ENCODE measurements around the gene NREP.

DNA sequence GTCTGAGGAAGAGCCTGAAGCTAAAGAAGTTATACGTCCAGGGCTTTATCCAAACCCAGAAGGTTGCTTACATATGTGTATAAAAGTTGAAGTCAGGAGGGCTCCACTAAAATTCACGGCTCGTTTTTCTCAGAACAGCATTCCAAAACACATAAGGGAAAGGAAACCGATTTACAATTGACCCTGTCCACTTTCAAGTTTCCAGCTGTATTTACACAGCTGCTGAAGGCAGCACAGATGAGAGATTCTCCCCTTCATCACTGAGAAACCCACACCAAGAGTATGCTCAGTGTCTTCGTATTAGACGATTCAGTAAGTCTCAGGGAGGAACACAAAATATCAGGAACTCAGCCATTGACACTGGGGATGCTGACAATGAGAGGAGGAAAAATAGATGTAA, 5.9 kb upstream of the NREP start:
- TF ChIP-seq, protein P1, sequence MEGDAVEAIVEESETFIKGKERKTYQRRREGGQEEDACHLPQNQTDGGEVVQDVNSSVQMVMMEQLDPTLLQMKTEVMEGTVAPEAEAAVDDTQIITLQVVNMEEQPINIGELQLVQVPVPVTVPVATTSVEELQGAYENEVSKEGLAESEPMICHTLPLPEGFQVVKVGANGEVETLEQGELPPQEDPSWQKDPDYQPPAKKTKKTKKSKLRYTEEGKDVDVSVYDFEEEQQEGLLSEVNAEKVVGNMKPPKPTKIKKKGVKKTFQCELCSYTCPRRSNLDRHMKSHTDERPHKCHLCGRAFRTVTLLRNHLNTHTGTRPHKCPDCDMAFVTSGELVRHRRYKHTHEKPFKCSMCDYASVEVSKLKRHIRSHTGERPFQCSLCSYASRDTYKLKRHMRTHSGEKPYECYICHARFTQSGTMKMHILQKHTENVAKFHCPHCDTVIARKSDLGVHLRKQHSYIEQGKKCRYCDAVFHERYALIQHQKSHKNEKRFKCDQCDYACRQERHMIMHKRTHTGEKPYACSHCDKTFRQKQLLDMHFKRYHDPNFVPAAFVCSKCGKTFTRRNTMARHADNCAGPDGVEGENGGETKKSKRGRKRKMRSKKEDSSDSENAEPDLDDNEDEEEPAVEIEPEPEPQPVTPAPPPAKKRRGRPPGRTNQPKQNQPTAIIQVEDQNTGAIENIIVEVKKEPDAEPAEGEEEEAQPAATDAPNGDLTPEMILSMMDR (IDR thresholded peaks at IDR 0.05): no peak
- TF ChIP-seq POLR2A (IDR thresholded peaks at IDR 0.05): no peak
